Astrocyte (in vitro differentiated cells and primary cell): Measurements from ENCODE around the gene MMAB. TPM values are rescaled to one million over a fixed set of nuclear protein-coding genes. Genes with fewer than 3 reads are reported as not detected.

Source experiments
- DNase-seq: peaks from one replicate; pipeline ENCODE4 v3.0.0-alpha.2; 2010; ENCODE audit warnings: low read depth
- FAIRE-seq: peaks from 2 replicates; lab custom pipeline; 2011; peaks lifted over from hg19 to GRCh38; lab: Jason Lieb, UNC
- H2AFZ ChIP-seq: 2 replicates; pipeline ENCODE4 v1.6.0; 2012; ENCODE audit warnings: low read depth, low read length, inconsistent platforms
- H3K27ac ChIP-seq: 2 replicates; pipeline ENCODE4 v1.5.1; 2011; ENCODE audit warnings: low read depth, low read length, inconsistent platforms
- H3K27me3 ChIP-seq: 2 replicates; pipeline ENCODE4 v1.6.0; 2011; ENCODE audit warnings: low read length, inconsistent platforms; ENCODE audit not compliant: insufficient read depth
- H3K36me3 ChIP-seq: 2 replicates; pipeline ENCODE4 v1.5.1; 2011; ENCODE audit warnings: low read length, inconsistent platforms; ENCODE audit not compliant: insufficient read depth
- H3K4me1 ChIP-seq: 2 replicates; pipeline ENCODE4 v1.5.1; 2011; ENCODE audit warnings: low read length, inconsistent platforms; ENCODE audit not compliant: insufficient read depth
- H3K4me2 ChIP-seq: 2 replicates; pipeline ENCODE4 v1.6.0; 2012; ENCODE audit warnings: low read length, inconsistent platforms
- H3K4me3 ChIP-seq: 2 replicates; pipeline ENCODE4 v1.5.1; 2011; ENCODE audit warnings: low read depth, mild to moderate bottlenecking, low read length, inconsistent platforms; ENCODE audit not compliant: insufficient read depth
- H3K79me2 ChIP-seq: 2 replicates; pipeline ENCODE4 v1.6.0; 2012; ENCODE audit warnings: mild to moderate bottlenecking, low read length, inconsistent platforms; ENCODE audit not compliant: insufficient read depth
- H3K9ac ChIP-seq: 2 replicates; pipeline ENCODE4 v1.6.0; 2012; ENCODE audit warnings: mild to moderate bottlenecking, low read length, inconsistent platforms
- H3K9me3 ChIP-seq: 2 replicates; pipeline ENCODE4 v1.5.1; 2012; ENCODE audit warnings: low read depth, mild to moderate bottlenecking, low read length, inconsistent platforms; ENCODE audit not compliant: insufficient read depth
- H4K20me1 ChIP-seq: 2 replicates; pipeline ENCODE4 v1.6.0; 2012; ENCODE audit warnings: low read length, inconsistent platforms; ENCODE audit not compliant: insufficient read depth
- H3K27ac Mint-ChIP-seq: one replicate; pipeline ENCODE4 v1.8.0; 2021; ENCODE audit warnings: mild to moderate bottlenecking, mixed read lengths; ENCODE audit not compliant: unreplicated experiment
- H3K27me3 Mint-ChIP-seq: one replicate; pipeline ENCODE4 v1.8.0; 2021; ENCODE audit warnings: low read depth, mixed read lengths; ENCODE audit not compliant: unreplicated experiment
- H3K36me3 Mint-ChIP-seq: one replicate; pipeline ENCODE4 v1.8.0; 2021; ENCODE audit warnings: low read depth, mixed read lengths; ENCODE audit not compliant: unreplicated experiment
- H3K4me1 Mint-ChIP-seq: one replicate; pipeline ENCODE4 v1.8.0; 2021; ENCODE audit warnings: low read depth, mixed read lengths; ENCODE audit not compliant: unreplicated experiment
- H3K4me3 Mint-ChIP-seq: one replicate; pipeline ENCODE4 v1.8.0; 2021; ENCODE audit warnings: mild to moderate bottlenecking, moderate library complexity, mixed read lengths; ENCODE audit not compliant: unreplicated experiment
- H3K9me3 Mint-ChIP-seq: one replicate; pipeline ENCODE4 v1.8.0; 2021; ENCODE audit warnings: mild to moderate bottlenecking, mixed read lengths; ENCODE audit not compliant: unreplicated experiment
- CTCF ChIP-seq: IDR thresholded peaks from 2 replicates; pipeline ENCODE4 v1.5.1; 2011; ENCODE audit warnings: low read depth, mild to moderate bottlenecking, inconsistent platforms, low read length, moderate library complexity; ENCODE audit not compliant: insufficient read depth
- EZH2 ChIP-seq: IDR thresholded peaks from 2 replicates; pipeline ENCODE4 v1.6.1; 2012; ENCODE audit warnings: mild to moderate bottlenecking, low read length, inconsistent platforms; ENCODE audit not compliant: insufficient read depth
- total RNA-seq: library from RNA; stranded (reverse); gene quantifications from 2 replicates; pipeline ENCODE4 v1.2.1, GENCODE V29; 2021

Gene MMAB
- total RNA-seq, 1 donor from 2014 or later = 17.8 TPM

GRCh38 chr12:109512608-109513007, 60.7 kb downstream of the MMAB start:
- Mint-ChIP-seq H3K4me3 (no peak overlapping the region), H3K9me3 (no peaks in the 10 kb centered on the region), H3K36me3 (peaks cover 30% of the 10 kb centered on the region), H3K27me3 (no peaks in the 10 kb centered on the region), H3K27ac (no peak overlapping the region), H3K4me1 (peaks cover 4% of the 10 kb centered on the region)
- no peak for FAIRE-seq
- H2AFZ ChIP-seq = no peak overlapping the region
- no peaks in the 10 kb centered on the region for H3K27me3 ChIP-seq
- H3K9ac ChIP-seq = no peak overlapping the region
- H3K4me3 ChIP-seq = no peak overlapping the region
- TF ChIP-seq CTCF (no peak), EZH2 (no peak)
- no peaks in the 10 kb centered on the region for H3K79me2 ChIP-seq
- H3K27ac ChIP-seq = no peak overlapping the region
- DNase-seq = no peak
- no peaks in the 10 kb centered on the region for H4K20me1 ChIP-seq
- peaks cover 37% of the 10 kb centered on the region for H3K36me3 ChIP-seq
- no peaks in the 10 kb centered on the region for H3K9me3 ChIP-seq
- no peaks in the 10 kb centered on the region for H3K4me1 ChIP-seq
- no peak overlapping the region for H3K4me2 ChIP-seq

DNA sequence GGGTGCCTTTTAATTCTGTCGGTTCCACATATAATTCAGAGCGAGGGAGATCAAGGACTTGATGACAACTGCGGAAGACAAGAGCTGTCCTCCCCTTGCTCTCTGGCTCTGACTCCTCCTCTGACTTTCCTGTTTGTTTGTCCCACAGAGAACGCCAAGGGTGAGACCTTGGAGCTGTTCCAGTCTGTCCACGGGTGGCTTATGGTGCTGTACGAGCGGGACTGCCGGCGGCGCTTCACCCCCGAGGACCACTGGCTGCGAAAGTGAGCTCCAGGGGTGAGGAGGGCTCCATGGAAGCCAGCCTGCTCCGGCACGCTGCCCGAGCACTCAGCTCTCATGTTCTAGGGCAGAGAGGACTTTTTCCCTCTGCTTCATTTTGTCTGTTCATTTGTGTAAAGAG, 63.1 kb downstream of the MMAB start:
- Histone ChIP-seq H3K4me1 (no peaks in the 10 kb centered on the region), H3K36me3 (peaks cover 48% of the 10 kb centered on the region), H3K27me3 (no peaks in the 10 kb centered on the region), H3K4me2 (no peak overlapping the region), H4K20me1 (no peaks in the 10 kb centered on the region), H3K27ac (no peak overlapping the region), H2AFZ (no peak overlapping the region), H3K9me3 (no peaks in the 10 kb centered on the region), H3K4me3 (no peak overlapping the region), H3K9ac (no peak overlapping the region), H3K79me2 (no peaks in the 10 kb centered on the region)
- no peak for TF ChIP-seq CTCF
- no peak for TF ChIP-seq EZH2
- no peak for FAIRE-seq
- H3K27me3 Mint-ChIP-seq = no peaks in the 10 kb centered on the region
- no peak overlapping the region for H3K27ac Mint-ChIP-seq
- DNase-seq = no peak
- peaks cover 4% of the 10 kb centered on the region for H3K4me1 Mint-ChIP-seq
- no peaks in the 10 kb centered on the region for H3K9me3 Mint-ChIP-seq
- H3K36me3 Mint-ChIP-seq = peaks cover 26% of the 10 kb centered on the region
- H3K4me3 Mint-ChIP-seq = no peak overlapping the region

- H3K27ac Mint-ChIP-seq = no peak overlapping the region
- peaks cover 8% of the 10 kb centered on the region for H3K4me1 Mint-ChIP-seq
- H3K27me3 Mint-ChIP-seq = no peaks in the 10 kb centered on the region
- no peaks in the 10 kb centered on the region for H3K9me3 Mint-ChIP-seq
- Histone ChIP-seq H3K9ac (no peak overlapping the region), H3K4me2 (no peak overlapping the region), H3K27ac (no peak overlapping the region), H3K36me3 (peaks cover 48% of the 10 kb centered on the region), H2AFZ (no peak overlapping the region), H3K9me3 (no peaks in the 10 kb centered on the region), H3K79me2 (no peaks in the 10 kb centered on the region), H3K4me3 (no peak overlapping the region), H4K20me1 (no peaks in the 10 kb centered on the region), H3K4me1 (no peaks in the 10 kb centered on the region), H3K27me3 (no peaks in the 10 kb centered on the region)
- peaks cover 24% of the 10 kb centered on the region for H3K36me3 Mint-ChIP-seq
- DNase-seq = no peak
- no peak for TF ChIP-seq EZH2
- TF ChIP-seq CTCF = no peak
- no peak for FAIRE-seq
- H3K4me3 Mint-ChIP-seq = no peak overlapping the region
Measured at GRCh38 chr12:109504068-109504467, 69.2 kb downstream of the MMAB start.

Other genes starting within 250 kb of the MMAB start
- gene MYO1H, start 225.6 kb downstream of the MMAB start, total RNA-seq = not detected in 2 replicates
- gene KCTD10, start 96.2 kb downstream of the MMAB start, total RNA-seq = 118 and 120 TPM in 2 replicates
- gene UBE3B, start 95.9 kb downstream of the MMAB start, total RNA-seq = 34.4 and 42.6 TPM in 2 replicates
- gene MVK, start 290 bp upstream of the MMAB start, total RNA-seq = 9.7 and 12.4 TPM in 2 replicates
- 1.2 and 1.4 TPM in 2 replicates for gene FAM222A, start 140.3 kb upstream of the MMAB start, total RNA-seq